OCI-LY1 (cell line): ENCODE data around the gene TRIP13.

Experiments used
- EZH2 ChIP-seq: fragments of 200-600 bp; sonication (generic), shearing (Covaris generic); IDR thresholded peaks from 2 replicates; pipeline ENCODE4 v1.8.0; 2017; ENCODE audit warnings: borderline replicate concordance, mixed run types, mild to moderate bottlenecking, antibody characterized with exemption, low read length, moderate library complexity, mixed read lengths
- TF ChIP-seq, protein P1 (sequence below): fragments of 200-600 bp; sonication (generic), shearing (Covaris generic); IDR thresholded peaks from 2 replicates; pipeline ENCODE4 v1.5.1; 2017; ENCODE audit warnings: mild to moderate bottlenecking, antibody characterized with exemption, low read length, moderate library complexity, mixed read lengths

DNA sequence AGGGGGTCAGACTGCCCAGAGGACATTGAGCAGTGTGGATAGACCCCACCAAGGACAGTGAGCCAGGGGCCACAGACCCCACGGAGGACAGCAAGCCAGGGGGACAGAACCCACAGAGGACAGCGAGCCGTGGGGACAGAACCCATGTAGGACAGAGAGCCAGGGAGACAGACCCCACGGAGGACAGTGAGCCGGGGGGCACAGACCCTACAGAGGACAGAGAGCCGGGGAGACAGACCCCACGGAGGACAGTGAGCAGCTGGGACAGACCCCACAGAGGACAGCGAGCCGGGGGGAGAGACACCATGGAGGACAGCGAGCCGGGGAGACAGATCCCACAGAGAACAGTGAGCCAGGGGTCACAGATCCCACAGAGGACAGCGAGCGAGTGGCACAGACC, 38.5 kb upstream of the TRIP13 start:
- TF ChIP-seq EZH2, result no peak
- TF ChIP-seq, protein P1, sequence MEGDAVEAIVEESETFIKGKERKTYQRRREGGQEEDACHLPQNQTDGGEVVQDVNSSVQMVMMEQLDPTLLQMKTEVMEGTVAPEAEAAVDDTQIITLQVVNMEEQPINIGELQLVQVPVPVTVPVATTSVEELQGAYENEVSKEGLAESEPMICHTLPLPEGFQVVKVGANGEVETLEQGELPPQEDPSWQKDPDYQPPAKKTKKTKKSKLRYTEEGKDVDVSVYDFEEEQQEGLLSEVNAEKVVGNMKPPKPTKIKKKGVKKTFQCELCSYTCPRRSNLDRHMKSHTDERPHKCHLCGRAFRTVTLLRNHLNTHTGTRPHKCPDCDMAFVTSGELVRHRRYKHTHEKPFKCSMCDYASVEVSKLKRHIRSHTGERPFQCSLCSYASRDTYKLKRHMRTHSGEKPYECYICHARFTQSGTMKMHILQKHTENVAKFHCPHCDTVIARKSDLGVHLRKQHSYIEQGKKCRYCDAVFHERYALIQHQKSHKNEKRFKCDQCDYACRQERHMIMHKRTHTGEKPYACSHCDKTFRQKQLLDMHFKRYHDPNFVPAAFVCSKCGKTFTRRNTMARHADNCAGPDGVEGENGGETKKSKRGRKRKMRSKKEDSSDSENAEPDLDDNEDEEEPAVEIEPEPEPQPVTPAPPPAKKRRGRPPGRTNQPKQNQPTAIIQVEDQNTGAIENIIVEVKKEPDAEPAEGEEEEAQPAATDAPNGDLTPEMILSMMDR, result no peak
